ENCODE data around the gene SYNE4. TPM values are rescaled to one million over a fixed set of nuclear protein-coding genes. Genes with fewer than 3 reads are reported as not detected.
A peak's percentile ranks its signal among the peaks of the same experiment; 100 is the strongest.

The SYNE4 gene
- polyA plus RNA-seq, 1 donor from 2014 or later: not detected

DNA sequence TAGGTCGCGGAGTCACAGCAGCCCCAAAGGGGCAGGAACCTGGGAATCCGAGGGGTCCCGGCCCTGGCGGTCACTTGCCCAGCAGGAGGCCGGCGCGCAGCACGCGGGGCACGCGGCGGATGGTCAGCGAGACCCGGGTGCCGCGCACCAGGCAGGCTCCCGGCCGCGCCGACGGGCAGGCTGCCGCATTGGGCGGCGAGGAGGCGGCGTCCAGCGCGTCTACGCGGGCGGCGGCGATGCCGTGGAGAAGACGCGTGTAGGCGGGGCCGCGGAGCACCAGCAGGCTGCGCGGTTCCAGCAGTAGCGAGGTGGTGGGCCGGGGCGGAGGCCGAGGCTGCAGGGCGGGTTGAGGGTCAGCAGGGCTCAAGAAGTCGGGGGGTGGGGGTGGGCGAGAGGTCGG lies 607 bp upstream of the SYNE4 start:
- H3K9me3 Mint-ChIP-seq: no peaks in the 10 kb centered on the region
- H3K27ac Mint-ChIP-seq: no peak overlapping the region
- no peaks in the 10 kb centered on the region for H3K36me3 Mint-ChIP-seq
- peaks cover 15 to 21% (median 15%) of the 10 kb centered on the region in 3 donors for H3K4me1 Mint-ChIP-seq
- H3K4me3 Mint-ChIP-seq: peak overlapping the region; percentile 16 to 83 (median 71)
- peaks cover 2% of the 10 kb centered on the region for H3K27me3 Mint-ChIP-seq

DNA sequence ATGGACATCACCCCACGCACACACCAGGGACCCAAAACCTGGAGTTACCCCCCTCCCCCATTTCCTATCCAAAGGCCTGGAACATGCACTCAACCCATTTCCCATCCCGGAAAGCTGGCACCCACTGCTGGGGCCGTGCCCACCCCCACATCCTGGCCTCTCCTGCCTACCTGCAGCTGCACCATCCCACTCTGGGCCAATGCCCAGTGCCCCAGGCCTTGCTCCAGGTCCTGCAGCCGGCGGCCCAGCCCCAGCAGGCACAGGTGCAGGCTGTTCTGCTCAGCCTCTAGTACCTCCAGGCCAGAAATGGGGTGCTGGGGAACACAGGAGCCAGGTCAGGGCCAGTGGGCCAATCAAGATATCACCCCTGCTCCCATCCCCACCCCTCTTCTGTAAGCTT lies 1.7 kb downstream of the SYNE4 start:
- no peaks in the 10 kb centered on the region for H3K9me3 Mint-ChIP-seq
- H3K27me3 Mint-ChIP-seq: peaks cover 2% of the 10 kb centered on the region
- H3K4me3 Mint-ChIP-seq: no peak overlapping the region
- H3K36me3 Mint-ChIP-seq: peaks cover 4% of the 10 kb centered on the region
- H3K27ac Mint-ChIP-seq: no peak overlapping the region
- peaks cover 4 to 11% (median 5%) of the 10 kb centered on the region in 3 donors for H3K4me1 Mint-ChIP-seq

DNA sequence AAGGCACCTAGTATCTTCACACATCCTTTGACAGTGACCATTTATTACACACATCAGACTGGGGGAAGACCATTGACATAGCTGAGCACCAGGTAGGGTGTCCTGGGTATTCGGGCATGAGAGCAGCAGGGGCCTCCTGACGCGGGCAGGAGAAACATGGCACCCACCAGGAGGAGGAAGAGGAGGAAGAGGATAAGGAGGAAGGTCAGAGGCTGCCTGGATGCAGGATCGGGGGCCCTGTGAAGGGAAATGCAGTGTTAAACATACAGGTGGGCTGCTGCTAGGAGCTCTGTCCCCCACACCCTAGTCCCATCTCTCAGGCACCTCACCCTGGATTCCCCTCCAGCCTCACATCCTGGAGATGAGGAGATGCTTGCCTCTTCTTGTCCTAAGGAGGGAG lies 5.3 kb downstream of the SYNE4 start:
- peaks cover 4 to 9% (median 5%) of the 10 kb centered on the region in 3 donors for H3K4me1 Mint-ChIP-seq
- H3K36me3 Mint-ChIP-seq: peaks cover 4% of the 10 kb centered on the region
- no peak overlapping the region for H3K27ac Mint-ChIP-seq
- H3K27me3 Mint-ChIP-seq: no peaks in the 10 kb centered on the region
- no peaks in the 10 kb centered on the region for H3K9me3 Mint-ChIP-seq
- peak overlapping the region in 1 of 4 donors; percentile 52 for H3K4me3 Mint-ChIP-seq

DNA sequence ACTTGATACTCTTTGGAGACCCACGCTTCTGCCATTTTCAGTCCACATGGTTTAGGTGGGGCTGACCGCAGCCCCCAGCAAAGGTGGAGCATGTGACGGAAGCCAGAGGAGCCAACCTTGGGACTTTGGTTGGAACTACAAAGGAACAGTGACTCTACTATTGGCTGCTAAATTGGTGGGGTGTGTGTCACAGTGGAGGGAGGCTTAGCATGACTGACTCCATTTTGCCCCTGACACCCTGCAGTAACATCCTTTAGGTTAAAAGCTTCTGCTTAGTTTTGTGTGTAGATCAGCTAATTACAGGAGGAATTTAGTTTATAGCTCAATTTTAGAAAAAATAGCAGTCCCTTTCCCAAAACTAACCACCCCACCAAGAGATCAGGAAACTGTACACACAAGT lies 7.0 kb downstream of the SYNE4 start:
- Mint-ChIP-seq H3K4me3 (no peak overlapping the region), H3K9me3 (no peaks in the 10 kb centered on the region), H3K4me1 (peaks cover 4 to 16% (median 12%) of the 10 kb centered on the region in 3 donors), H3K27ac (no peak overlapping the region), H3K36me3 (peaks cover 4% of the 10 kb centered on the region), H3K27me3 (no peaks in the 10 kb centered on the region)

DNA sequence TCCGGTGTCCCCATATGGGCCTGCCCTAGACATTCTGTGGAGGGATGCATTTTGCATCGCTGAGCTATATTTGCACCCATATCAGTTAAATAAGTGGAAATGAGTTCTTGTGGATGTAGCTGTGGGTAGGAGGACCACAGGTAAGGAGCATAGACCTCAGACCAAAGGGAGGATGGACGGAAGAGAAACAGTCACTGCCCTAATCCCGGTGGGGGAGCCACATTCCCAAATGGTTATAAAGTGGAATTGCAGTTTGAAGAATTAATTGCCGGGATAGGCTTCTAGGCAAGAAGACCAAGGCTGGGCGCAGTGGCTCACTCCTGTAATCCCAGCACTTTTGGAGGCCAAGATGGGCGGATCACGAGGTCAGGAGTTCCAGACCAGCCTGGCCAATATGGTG lies 11.8 kb downstream of the SYNE4 start:
- Mint-ChIP-seq H3K27me3 (no peaks in the 10 kb centered on the region), H3K9me3 (no peaks in the 10 kb centered on the region), H3K27ac (peak overlapping the region in 1 of 3 donors; percentile 57), H3K36me3 (peaks cover 2% of the 10 kb centered on the region), H3K4me1 (peaks cover 15 to 26% (median 22%) of the 10 kb centered on the region in 3 donors), H3K4me3 (peak overlapping the region in 3 of 4 donors; percentile 92 to 95 (median 93))

DNA sequence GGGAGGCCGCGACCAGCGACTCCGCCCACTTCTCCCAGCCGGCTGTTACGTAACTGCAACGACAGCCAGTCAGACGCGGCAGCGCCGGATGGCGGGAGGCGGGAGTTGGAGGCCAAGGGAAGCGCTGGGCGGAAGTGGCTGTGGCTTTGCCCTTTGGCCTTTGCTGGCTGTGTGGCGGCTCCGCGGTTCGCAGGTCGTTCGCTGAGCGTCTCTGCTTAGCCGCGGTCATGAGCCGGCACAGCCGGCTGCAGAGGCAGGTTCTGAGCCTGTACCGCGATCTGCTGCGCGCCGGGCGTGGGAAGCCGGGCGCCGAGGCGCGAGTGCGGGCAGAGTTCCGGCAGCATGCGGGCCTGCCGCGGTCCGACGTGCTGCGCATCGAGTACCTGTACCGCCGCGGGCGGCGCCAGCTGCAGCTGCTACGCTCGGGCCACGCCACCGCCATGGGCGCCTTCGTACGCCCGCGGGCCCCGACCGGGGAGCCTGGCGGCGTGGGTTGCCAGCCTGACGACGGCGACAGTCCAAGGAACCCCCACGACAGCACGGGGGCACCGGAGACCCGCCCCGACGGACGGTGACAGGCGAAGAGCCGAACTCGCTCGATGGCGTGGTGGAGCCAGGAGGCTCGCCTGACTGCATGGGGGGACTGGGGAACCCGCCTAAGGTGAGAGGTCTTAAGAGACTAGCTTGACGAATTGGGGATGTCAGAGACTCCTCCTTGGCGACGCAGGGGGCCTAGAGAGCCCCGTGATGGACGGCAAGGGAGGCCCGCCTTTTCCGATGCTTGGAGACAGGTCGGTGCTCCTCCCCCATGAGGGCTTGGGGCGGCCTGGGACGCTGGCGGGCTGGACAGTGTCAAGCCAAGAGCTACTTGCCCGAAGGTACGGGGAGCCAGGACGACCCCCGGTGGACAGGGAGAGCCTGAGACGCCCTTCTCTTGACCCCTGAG lies 13.3 kb downstream of the SYNE4 start, which contains the start of gene SDHAF1:
Gene SDHAF1, plus strand, starts transcription at position 141 of the 946 bp plus-strand sequence. Its CDS starts 87 bp downstream, at position 228.
- H3K4me3 Mint-ChIP-seq: peak within 1 kb of the TSS; percentile 91 to 99 (median 97)
- H3K4me1 Mint-ChIP-seq: peaks cover 10 to 24% (median 21%) of the 10 kb centered on the region in 3 donors
- no peaks in the 10 kb centered on the region for H3K9me3 Mint-ChIP-seq
- H3K27me3 Mint-ChIP-seq: no peaks in the 10 kb centered on the region
- peak within 1 kb of the TSS; percentile 83 to 96 (median 94) for H3K27ac Mint-ChIP-seq
- peaks cover 2% of the 10 kb centered on the region for H3K36me3 Mint-ChIP-seq

DNA sequence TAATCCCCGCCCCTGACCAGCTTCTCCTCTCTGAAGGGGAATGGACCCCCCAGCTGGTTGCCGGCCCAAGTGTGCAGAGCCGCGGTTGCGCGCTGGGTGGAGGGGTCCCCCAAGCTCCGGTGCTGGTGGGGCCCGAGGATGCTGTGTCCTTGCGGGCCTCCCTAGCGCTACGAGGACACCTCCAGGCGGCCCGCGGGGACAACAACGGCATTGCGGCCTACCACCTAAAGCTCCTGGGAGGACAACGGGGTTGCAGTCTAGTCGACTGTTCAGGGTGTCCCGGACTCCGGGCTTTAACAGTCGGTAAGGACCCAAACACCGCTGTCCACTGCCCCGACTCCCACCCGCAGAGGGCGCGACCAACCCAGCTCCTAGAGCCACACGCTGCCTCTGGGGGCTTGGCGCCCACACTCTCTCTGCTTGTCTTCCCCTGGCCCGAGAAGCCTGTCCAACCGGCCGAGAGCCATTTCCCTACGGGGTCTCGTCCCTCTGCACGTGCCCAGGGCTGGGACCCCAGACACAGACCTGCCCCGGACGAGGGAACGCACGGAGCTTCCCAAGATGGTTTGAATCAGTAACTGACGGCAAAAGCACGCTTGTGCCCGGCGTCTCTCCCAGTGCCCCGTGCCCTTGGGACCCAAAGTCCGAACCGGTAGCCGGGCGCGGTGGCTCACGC lies 14.6 kb downstream of the SYNE4 start:
- H3K4me3 Mint-ChIP-seq: peak overlapping the region; percentile 82 to 95 (median 90)
- peak overlapping the region in 2 of 3 donors; percentile 62 to 96 for H3K27ac Mint-ChIP-seq
- no peaks in the 10 kb centered on the region for H3K9me3 Mint-ChIP-seq
- H3K27me3 Mint-ChIP-seq: no peaks in the 10 kb centered on the region
- H3K4me1 Mint-ChIP-seq: peaks cover 10 to 21% (median 18%) of the 10 kb centered on the region in 3 donors
- H3K36me3 Mint-ChIP-seq: peaks cover 2% of the 10 kb centered on the region

DNA sequence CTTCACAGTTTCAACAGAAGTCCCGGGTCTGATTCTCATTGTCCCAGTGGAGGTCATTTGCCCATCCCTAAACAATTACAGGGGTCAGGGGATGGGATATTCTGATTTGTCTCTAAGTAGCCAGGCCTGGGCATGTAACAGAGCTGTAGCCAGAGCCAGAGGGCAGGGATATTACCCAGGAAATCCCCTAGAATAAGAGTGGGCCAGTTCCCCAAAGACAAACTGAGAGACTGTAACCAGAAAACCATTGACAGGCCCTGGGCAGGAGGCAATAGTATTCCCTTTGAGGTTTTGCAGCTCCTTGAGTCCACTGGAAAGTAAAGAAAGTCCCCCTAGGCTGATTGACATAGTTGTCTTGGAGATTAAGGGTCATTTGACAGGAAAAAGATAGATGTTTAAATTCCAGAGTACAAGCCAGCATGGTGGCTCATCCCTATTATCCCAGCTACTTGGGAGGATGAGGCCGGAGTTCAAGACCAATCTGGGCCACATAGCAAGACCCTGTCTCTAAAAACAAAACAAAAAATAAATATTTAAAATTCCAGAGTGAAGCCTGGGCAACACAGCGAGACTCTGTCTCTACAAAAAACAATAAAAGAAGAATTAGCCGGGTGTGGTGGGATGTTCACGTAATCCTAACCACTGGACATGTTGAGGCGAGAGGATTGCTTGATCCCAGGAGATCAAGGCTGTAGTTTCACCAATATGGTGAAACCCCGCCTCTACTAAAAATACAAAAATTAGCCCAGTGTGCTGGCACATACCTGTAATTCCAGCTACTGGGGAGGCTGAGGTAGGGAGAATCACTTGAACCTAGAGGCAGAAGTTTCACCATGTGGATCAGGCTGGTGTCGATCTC lies 15.5 kb downstream of the SYNE4 start:
- Mint-ChIP-seq H3K4me1 (peaks cover 10 to 21% (median 18%) of the 10 kb centered on the region in 3 donors), H3K4me3 (peak overlapping the region in 2 of 4 donors; percentile 21 to 95), H3K36me3 (peaks cover 2% of the 10 kb centered on the region), H3K27me3 (no peaks in the 10 kb centered on the region), H3K27ac (no peak overlapping the region), H3K9me3 (no peaks in the 10 kb centered on the region)

DNA sequence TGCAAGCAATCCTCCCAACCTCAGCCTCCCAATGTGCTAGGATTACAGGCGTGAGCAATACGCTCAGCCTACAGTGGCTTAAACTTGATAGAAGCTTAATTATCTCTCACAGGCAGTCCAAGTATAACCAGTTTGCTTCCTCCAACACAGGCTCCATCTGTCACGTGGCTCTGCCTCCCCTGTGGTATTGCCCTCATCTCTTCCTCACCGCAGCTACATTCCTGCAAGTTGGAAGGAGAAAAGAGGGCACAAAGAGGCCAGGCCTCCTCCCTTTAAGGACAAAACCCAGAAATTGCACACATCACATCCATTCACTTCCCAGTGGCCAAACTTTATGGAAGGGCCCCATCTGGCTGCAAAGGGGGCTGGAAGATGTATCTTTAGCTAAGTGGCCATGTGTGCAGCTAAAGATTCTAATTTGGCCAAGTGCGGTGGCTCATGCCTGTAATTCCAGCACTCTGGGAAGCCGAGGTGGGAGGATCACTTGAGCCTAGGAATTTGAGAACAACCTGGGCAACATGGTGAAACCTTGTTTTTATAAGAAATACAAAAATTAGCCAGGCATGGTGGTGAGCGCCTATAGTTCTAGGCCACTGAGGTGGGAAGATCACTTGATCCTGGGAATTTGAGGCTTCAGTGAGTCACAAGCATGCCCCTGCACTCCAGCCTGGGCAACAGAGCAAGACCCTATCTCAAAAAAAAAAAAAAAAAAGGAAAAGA lies 16.7 kb downstream of the SYNE4 start:
- Mint-ChIP-seq H3K4me3 (peak overlapping the region in 2 of 4 donors; percentile 41 to 95), H3K9me3 (no peaks in the 10 kb centered on the region)

DNA sequence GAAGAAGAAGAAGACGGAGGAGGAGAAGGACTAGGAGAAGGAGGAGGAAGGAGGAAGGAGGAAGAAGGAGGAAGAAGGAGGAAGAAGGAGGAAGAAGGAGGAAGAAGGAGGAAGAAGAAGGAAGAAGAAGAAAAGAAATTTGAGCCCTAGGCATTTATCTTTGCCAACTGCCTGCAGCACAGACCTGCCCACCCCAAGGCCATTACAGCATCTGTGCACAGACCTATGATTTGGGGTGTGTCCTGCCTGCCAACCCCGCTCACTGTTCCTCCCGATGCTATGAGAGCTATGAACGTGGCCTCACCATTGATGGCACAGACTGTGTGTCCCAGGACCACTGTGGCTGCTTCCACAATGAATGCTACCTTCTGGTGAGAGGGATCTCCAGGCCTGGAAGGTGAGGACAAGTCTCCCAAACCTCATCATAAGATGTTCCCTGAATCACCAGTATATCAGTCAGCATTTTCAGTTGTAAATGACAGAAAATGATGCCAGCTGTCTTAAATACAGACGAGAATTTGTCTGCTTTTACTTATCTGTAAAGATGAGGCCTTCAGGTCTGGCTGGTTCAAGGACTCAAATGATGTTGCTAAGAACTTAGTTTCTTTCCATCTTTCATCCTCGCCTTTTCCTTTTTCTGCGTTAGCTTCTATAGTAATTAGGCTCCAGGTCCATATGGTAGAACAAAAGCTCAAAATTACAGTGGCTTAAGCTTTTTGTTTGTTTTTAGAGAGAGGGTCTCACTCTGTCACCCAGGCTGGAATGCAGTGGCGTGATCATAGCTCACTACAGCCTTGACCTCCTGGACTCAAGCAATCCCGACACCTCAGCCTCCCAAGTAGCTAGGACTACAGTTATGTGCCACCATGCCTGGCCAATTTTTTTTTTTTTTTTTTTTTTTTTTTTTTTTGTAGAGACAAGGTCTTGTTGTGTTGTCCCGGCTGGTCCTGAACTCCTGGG lies 17.6 kb downstream of the SYNE4 start:
- Mint-ChIP-seq H3K4me1 (peaks cover 8 to 10% (median 9%) of the 10 kb centered on the region in 3 donors), H3K27me3 (no peaks in the 10 kb centered on the region), H3K36me3 (peaks cover 2% of the 10 kb centered on the region), H3K9me3 (no peaks in the 10 kb centered on the region), H3K4me3 (peak overlapping the region in 1 of 4 donors; percentile 95), H3K27ac (peak overlapping the region in 1 of 3 donors; percentile 57)

More for the DNA sequence above, 16.7 kb downstream of the SYNE4 start:
- Mint-ChIP-seq H3K27me3 (no peaks in the 10 kb centered on the region), H3K4me1 (peaks cover 10 to 16% (median 15%) of the 10 kb centered on the region in 3 donors), H3K27ac (peak overlapping the region in 1 of 3 donors; percentile 78), H3K36me3 (peaks cover 2% of the 10 kb centered on the region)

DNA sequence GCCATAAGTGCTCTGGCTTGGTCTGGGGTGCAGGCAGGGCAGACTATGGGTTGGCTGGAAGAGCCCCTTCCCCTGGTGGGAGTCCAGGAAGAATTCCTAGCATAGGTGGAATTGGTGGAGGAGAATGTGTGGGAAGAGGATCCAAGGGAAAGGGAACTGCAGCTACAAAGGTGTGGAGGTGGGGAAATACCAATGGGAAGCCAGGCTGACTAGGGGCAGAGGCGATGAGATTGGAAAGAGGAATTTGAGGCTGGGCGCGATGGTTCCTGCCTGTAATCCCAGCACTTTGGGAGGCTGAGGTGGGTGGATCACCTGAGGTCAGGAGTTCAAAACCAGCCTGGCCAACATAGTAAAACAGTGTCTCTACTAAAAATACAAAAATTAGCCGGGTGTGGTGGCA lies 18.5 kb downstream of the SYNE4 start:
- peaks cover 4 to 6% (median 5%) of the 10 kb centered on the region in 3 donors for H3K4me1 Mint-ChIP-seq
- H3K4me3 Mint-ChIP-seq: peak overlapping the region in 1 of 4 donors; percentile 47
- H3K9me3 Mint-ChIP-seq: no peaks in the 10 kb centered on the region
- H3K27me3 Mint-ChIP-seq: peaks cover 3% of the 10 kb centered on the region
- peaks cover 2% of the 10 kb centered on the region for H3K36me3 Mint-ChIP-seq
- no peak overlapping the region for H3K27ac Mint-ChIP-seq

DNA sequence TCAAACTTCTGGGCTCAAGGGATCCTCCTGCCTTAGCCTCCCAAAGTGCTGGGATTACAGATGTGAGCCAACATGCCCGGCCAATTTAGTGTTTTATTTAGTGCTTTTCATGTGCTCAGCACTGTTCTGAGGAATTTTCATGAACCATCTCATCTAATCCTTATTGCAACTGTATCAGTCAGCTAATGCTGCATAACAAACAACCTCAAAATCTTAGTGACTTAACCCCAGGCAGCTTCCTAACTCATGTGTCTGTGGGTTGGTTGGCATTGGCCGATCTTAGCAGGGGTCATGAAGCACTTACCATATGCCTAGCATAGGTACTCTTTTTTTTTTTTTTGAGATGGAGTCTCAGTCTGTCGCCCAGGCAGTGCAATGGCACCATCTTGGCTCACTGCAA lies 19.8 kb downstream of the SYNE4 start:
- H3K27me3 Mint-ChIP-seq: peaks cover 12% of the 10 kb centered on the region
- peak overlapping the region in 2 of 4 donors; percentile 41 to 75 for H3K4me3 Mint-ChIP-seq
- H3K4me1 Mint-ChIP-seq: peaks cover 0 to 3% (median 0%) of the 10 kb centered on the region in 3 donors
- no peaks in the 10 kb centered on the region for H3K9me3 Mint-ChIP-seq
- no peak overlapping the region for H3K27ac Mint-ChIP-seq
- no peaks in the 10 kb centered on the region for H3K36me3 Mint-ChIP-seq

DNA sequence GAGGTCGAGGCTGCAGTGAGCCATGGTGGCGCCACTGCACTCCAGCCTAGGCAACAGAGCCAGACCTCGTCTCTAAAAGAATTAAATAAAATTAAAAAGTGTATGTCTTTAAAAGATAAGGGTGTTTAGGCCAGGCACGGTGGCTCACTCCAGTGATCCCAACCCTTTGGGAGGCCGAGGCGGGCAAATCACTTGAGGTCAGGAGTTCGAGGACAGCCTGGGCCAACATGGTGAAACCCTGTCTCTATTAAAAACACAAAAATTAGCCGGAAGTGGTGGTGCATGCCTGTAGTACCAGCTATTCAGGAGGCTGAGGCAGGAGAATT lies 21.1 kb downstream of the SYNE4 start:
- peaks cover 13% of the 10 kb centered on the region for H3K27me3 Mint-ChIP-seq

More for the DNA sequence above, 21.1 kb downstream of the SYNE4 start:
- Mint-ChIP-seq H3K9me3 (no peaks in the 10 kb centered on the region), H3K4me1 (peaks cover 0 to 3% (median 0%) of the 10 kb centered on the region in 3 donors), H3K36me3 (no peaks in the 10 kb centered on the region), H3K27ac (no peak overlapping the region), H3K4me3 (peak overlapping the region; percentile 75 to 96 (median 92))

Data from IgD-negative memory B cell (primary cell).